Stimulated activated CD4-positive, alpha-beta T cell treated with anti-CD3 and anti-CD28 coated beads, Interleukin-4, amount 100 ng/mL, for 4 hours (primary cell): ENCODE measurements around the gene PIAS1.
A peak's percentile ranks its signal among the peaks of the same experiment; 100 is the strongest.
"Not testable (repeated sequence)": the region's sequence is repeated elsewhere in the genome, so short reads cannot be mapped to it uniquely, and the experiment has no call there.

Source experiments
- DNase-seq, 2 experiments: peaks; one replicate each; pipeline ENCODE4 v3.0.0-alpha.2; 2020

The PIAS1 gene

DNA sequence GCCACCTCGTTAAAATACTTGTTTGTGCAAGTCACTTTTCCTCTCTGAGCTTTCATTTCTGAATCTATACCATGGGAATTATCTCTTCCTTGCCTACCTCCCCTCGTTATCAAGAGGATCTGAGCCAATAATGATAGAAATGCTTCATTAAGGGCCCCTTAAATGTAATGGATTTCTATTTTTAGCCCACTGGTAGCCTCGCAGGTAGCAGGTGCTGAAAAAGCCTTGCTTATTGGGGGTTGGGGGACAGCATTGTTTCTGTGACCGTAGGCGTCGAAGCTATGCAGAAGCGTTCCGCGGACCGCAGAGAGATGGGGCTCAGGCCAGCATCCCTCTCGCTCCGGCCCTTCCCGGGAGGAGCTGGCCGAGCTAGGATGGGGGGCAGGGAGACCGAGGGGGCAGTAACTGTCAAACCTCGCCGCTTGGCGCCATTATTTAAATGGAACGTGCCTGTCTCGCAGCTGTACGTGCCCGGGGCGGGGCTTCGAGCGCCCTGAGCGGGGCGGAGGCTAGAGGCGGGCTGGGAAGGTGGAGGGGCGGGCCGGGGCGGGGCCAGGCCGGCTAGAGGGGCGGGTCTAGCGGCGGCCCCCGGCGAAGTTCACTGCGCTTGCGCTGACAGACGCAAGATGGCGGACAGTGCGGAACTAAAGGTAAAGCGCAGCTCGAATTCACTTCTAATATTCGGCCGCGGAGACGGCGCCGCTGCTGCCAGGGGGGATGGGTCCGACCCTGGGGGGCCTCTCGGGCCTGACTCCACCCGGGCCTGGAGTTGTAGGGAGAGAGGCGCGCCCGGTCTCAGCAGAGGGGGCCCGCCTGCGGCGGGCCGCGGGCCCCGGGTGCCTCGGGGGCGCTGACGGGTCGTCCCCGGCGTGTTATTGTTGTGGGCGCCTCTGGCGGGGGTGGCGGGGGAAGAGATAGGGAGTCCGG lies at the start of gene PIAS1:
PIAS1 (plus strand) TSS at position 615 of the 927 bp plus-strand sequence; CDS start at position 627, 12 bp downstream.
- peak; percentile 94 to 95 for DNase-seq

DNA sequence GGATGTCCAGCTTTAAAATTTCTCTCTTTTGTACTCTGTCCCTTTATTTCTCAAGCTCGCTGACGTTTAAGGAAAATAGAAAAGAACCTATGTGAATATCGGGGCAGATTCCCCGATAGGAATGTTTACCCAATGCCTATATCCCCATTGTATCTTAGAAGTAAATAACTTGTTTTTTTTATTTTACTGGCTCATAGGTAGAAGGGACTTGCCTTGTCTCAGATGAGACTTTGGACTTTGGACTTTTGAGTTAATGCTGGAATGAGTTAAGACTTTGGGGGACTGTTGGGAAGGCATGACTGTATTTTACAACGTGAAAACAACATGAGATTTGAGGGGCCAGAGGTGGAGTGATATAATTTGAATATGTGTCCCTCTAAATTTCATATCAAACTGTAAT lies 46.5 kb upstream of the PIAS1 start:
- DNase-seq, result not testable (repeated sequence)

DNA sequence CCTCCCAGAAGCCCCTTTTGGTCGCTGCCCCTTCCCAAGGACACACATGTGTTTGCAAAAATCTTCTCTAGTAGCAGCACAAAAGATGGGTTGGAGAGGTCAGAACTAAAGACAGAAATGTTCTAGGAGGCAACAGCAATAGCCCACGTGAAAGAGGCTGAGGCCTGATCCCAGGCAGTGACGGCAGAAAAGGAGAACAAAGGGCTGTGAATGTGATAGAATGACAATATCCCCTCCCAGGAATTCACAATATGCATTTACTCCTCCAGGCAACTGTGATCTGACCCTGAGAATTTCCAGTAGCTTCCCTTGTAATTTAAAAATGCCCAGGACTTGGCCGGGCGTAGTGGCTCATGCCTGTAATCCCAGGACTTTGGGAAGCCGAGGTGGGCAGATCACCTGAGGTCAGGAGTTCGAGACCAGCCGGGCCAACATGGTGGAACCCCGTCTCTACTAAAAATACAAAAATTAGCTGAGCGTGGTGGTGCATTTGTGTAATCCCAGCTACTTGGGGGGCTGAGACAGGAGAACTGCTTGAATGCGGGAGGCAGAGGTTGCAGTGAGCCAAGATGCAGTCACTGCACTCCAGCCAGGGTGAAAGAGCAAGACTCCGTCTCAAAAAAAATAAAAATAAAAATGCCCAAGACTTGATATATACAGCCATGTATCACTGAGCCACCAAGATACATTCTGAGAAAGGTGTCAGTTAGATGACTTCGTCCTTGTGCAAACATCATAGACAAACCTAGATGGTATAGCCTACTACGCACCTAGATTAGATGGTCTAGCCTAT lies 43.6 kb upstream of the PIAS1 start:
- DNase-seq, result no peak

DNA sequence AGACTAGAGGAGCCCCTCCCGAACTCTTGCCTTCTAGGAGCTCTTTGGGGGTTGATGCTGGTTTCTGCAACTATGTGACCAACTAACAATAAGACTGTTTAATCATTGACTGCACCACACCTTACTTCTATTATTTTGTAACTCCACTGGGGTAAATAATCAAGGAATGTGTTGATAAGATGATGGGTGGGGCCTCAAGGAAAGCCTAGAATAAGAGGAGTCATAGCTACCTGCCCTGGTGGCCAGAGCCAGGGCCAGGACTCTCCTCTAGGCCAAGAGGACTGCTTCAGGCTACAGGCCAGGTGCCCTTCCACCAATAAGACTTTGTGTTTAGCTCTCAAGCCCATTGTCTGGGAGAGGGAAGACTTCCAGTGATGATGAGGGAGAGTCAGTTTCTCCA lies 41.2 kb upstream of the PIAS1 start:
- DNase-seq, result no peak

DNA sequence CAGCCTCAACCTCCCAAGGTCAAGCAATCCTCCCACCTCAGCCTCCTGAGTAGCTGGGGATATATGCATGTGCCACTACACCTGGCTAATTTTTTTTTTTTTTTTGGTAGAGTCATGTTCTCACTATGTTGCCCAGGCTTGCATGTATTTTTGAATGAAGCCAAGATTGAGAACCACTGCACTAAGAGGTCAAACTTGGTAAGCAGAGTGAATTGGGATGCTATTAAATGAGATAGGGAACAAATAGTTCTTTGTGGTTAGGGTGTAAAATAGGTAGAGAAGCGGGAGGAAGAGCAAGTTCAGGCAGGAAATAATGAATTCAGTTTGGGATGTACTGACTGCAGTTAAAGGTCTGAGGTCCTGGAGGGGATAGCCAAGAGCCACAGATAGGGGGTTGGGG lies 39.9 kb upstream of the PIAS1 start:
- DNase-seq, result no peak

DNA sequence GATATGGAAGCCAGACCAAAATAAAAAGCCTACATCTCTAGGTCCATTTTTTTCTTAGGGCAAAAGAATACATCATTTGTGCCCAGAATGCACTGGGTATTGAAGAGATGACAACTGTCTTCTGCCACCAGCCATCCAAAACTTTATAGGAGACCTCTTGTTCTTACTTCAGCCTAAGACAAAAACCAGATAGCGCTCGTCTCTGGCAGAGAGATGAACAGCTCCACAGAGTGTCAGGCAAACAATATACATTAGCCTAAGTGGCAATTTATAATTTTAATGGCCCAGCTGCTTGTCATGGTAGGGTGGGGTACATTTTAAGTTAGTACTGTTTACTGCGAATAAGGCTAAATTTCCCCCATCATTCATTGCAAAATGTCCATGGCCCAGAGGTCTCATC lies 38.9 kb upstream of the PIAS1 start:
- no peak for DNase-seq

DNA sequence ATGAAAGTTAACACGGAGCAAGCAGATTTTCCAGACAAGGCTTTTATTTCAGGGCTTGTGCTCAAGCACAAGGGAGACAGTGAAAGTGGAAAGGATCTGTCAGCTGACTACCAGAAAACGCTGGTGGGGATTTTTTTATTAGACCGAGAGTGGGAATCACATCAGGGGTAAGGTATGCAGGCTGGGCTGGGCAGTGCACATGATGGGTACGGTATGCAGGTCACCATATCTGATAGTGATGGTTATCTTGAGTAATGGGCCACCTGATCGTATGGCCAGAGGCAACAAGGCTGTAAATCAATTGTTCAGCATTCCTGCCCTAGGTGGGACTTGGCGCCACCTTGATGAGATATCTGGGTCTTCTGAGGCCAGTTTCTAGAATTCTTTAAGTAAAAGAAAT lies 36.9 kb upstream of the PIAS1 start:
- no peak for DNase-seq

DNA sequence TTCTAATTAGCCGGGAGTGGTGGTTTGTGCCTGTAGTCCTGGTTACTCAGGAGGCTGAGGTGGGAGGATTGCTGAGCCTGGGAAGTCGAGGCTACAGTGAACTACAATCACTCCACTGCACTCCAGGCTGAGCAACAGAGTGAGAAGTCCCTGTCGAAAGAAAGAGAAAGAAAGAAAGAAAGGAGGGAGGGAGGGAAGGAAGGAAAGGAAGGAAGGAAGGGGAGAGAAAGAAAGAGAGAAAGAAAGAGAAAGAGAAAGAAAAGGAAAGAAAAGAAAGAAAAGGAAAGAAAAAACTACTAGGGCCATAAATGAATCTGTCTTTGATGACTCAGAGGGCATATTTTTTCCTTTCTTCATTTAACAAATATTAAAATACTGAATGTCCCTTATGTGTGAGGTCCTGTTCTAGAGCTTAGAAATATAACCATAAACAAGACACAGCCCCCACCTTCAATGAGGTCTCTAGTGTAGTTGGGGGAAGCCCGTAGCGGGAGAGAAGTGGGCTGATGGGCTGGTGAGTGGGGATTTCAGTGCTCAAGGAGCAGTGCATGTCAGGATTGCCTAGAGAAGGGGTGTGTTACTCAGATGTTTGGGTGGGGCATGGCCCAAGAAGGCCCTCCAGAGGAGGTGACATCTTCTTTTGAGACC lies 35.2 kb upstream of the PIAS1 start:
- no peak for DNase-seq

DNA sequence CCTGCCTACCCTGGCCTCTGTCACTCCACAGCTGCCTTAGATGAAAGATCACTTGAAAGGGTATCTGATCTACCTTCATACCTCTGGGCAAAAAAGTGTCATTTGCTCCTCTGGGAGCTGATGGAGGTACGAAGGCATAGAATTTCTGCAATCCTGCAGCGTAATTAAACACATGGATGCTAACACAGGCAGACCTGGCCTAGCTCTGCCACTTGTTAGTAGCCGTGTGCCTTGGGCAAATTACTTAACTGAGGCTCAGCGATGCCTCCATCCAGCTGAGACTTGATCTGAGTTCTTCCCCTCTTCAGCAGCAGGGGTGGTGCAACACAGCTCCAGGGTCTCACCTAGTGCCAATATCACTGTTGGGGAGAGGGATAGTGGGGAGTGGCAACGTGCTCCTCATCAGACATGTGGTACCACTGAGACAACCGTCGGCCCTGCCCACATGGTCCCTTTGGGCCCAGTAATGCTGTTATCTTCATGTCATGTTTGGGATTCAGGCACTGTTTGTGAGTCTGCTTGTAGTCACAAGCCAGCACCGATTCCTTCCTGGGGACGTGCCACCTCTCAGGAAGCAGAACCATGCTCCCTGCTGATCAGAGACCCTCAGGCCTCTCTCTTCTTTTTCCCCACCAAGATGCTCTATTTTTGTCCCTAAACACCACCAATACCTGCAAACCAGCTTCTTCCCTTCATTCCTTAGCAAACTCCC lies 34.1 kb upstream of the PIAS1 start:
- DNase-seq, result no peak

DNA sequence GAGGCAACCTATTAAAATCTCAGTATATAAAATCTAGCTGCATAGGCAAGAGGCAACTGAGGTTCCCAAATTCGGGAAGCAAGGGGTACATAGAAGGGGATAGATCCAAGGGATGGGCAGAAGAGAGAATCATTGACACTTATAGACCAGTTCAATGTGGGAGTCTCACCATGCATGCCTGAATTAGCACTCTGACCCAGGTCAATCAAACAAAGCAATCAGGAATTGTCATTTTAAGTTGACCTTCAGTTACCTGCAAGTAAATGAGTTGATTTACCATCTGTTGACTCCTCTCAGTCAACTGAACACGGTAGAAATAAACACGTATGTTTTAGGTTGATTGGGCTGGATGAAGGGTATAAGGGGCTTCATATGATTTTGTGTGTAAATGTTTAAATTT lies 33.4 kb upstream of the PIAS1 start:
- no peak for DNase-seq

DNA sequence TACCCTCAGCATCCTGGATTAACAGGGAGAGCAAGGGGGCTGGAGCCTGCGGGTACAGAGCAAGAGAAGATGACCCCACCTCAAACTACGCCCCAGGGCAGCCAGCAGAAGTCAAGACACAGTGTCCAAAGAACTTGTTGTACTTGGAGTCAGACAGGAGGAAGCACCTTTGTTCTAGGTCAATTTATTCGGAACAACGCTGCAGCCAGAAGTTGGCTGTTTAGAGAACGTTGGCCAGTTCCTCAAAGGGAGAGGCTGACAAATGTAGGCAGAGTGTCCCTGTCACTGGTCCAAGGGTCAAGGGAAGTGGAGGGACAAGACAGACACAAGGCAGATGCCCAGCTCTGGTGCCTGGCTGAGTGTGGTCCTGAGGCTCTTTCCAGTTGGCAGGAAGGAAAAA lies 32.1 kb upstream of the PIAS1 start:
- DNase-seq, result no peak

DNA sequence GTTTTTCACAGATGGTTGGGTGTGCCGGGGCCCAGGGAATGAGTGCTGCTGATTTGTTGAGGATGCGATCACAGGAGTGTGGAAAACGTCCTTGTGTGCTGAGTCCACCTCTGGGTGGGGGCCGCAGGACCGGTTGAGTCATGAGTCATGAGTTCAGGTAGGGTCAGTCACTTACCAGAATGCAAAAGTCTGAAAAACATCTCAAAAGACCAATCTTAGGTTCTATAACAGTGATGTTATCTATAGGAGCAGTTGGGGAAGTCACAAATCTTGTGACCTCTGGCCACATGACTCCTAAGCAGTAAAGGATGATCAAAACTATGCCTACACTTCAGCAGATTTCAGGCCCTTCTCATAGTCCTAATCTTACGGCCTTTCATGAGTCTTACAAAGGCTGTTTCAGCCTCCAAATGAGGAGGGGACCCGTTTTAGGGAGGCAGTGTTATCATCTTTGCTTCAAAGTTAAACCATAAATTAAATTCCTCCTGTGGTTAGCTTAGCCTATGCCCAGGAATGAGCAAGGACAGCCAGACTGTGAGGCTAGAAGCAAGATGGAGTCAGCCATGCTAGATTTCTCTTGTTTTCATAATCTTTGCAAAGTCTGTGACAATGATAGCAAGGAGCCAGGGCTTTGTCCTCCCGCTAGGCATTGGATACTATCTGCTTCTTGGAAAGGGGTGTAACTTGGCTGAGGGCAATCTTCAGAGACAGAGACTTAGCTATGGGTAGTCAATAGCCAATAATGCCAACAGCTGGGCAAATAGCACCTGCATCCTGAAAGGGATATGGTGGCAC lies 30.6 kb upstream of the PIAS1 start:
- DNase-seq, result no peak

DNA sequence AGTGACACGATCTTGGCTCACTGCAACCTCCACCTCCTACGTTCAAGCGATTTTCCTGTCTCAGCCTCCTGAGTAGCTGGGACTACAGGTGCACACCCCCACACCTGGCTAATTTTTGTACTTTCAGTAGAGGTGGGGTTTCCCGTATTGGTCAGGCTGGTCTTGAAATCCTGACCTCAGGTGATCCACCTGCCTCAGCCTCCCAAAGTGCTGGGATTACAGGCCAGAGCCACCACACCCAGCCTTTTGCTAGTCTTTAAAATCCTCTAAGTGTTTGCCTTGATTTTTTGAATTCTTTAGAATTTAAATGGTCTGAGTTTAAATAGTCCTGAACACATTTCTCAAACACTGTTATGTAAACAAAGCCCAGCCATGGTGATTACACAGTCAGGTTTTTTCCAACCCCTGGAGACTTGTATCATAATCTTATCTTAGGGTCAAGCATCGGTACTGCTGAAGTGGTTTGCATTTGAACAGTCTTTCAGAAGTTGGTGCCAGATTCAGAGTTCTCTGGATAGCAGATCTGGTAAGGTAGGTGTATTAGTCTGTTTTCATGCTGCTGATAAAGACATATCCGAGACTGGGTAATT lies 28.2 kb upstream of the PIAS1 start:
- no peak for DNase-seq

DNA sequence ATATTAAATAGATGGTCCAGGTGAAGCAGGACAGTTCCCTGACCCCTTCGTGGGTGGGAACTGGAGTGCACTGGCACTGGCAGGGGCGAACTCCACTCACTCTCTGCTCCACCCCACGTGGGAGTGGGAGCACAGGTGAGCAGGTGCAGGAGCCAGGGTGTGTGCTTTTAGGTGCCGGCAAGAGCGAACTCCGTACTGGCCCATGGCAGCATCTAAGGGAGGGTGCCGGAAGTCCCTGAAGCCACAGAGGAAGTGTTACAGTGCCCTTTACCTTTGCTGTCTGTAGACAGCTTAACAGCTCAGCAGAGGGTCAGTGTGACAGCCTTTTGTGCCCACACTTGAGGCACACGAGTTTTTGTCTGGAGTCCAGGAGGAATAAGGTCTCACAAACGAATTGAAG lies 26.7 kb upstream of the PIAS1 start:
- DNase-seq, result no peak

DNA sequence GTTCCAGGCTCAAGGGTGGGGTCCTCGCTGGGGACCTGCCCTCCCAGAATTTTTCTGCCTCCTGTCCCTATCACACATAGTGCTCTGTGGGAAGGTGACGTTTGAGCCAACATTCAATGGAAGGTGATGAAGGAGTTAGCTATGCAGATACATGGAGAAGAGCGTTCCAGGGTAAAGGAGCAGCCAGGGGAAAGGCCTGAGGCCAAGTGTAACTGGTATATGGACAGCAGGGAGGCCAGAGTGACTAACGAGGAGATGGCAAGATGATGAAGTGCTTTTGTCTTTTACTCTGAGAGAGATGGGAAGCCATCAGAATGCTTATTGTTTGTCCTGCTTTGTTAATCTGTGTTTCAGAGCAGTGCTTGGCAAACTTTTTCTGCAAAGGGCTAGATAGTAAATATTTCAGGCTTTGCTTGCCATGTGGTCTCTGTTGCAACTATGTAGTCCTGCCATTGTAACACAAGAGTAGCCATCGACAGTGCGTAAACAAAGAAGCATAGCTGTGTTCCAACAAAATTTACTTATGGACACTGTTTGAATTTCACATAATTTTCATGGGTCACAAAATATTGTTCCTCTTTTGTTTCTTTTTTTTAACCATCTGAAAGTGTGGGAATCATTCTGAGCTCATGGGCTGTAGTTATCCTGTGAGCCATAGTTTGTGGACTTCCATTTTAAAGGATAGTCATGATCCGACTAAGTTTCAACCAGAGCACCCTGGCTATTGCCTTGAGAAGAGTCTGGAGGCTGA lies 25.8 kb upstream of the PIAS1 start:
- DNase-seq, result no peak

DNA sequence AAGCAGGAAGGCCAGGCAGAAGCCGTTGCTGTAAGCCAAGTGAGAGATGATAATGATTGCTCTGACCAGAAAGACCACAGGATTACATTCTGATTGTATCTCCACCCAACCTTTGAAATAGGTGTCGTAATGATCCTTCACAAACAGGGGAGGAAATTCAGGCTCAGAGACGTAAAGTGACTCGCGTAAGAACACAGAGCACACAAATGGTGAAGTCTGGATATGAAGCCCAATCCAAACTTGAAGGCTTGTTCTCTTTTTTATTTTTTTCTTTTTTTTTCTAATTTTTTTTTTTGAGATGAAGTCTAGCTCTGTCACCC lies 25.3 kb upstream of the PIAS1 start:
- no peak for DNase-seq

DNA sequence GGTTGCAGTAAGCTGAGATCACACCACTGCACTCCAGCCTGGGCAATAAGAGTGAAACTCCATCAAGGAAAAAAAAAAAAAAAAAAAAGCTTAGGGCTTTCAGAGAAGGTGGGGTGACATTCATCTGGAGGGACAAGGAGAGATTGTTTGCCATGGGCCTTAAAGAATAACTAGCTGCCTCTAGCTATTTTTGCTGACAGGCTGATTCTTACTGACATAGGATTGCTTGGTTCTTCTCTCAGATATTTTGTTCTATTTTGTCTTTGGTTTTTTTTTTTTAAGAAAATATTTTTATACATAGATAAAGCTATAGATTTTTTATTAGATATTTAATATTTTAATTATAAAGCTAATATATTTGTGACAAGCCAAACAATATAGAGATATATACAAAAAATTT lies 24.2 kb upstream of the PIAS1 start:
- DNase-seq, result no peak

DNA sequence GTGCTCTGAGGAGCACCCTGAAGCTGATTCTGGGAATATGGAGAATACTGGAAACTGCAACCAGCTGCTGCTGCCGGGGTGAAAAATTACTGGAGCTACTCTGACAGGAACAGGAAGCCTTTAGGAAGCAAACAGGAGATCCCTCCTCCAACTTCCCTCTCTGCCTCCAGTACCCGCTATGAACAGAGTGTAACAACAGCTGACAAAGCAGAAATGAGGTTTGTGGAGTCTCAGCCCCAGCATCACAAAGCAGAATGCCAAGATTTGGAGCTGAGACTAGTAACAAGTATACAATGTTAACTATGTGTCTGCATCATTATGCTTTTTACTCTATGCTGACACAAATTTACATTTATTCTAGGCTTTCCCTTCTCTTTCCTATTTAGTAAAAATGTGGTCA lies 22.7 kb upstream of the PIAS1 start:
- no peak for DNase-seq

DNA sequence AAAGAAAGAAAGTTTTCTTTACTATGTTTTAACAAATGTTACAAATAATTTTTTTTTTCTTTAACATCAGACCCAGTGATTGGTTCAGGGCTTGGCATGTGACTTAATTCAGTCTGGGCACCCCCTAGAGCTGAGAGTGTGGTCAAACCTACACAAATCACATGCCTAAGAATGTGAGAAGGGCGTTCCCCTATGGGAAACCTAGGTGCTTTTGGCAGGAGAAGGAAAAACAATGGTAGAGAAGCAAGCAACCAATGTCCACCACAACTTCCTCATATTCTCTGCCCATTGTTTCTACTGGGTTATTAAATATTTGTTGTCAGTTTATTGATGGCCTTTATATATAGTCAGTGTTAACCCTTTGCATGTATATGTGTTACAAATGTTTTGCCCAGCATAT lies 21.4 kb upstream of the PIAS1 start:
- DNase-seq, result no peak

DNA sequence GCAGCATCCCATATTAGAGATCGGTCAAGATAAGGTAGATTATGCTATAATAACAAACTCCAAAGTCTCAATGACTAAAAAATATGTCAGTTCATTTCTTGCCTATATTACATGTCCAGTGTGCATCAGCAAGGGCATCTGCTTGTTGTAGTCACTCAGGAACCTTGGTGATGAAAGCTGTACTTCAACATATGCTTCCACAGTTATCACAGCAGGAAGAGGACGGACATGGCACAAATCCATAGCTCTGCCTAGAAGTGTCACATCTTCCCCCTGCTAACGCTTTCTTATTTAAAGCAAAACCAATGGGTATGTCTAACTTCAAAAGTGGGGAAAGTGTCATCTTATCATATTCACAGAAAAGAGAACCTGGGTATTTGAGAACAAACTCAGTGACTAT lies 20.0 kb upstream of the PIAS1 start:
- DNase-seq, result no peak

DNA sequence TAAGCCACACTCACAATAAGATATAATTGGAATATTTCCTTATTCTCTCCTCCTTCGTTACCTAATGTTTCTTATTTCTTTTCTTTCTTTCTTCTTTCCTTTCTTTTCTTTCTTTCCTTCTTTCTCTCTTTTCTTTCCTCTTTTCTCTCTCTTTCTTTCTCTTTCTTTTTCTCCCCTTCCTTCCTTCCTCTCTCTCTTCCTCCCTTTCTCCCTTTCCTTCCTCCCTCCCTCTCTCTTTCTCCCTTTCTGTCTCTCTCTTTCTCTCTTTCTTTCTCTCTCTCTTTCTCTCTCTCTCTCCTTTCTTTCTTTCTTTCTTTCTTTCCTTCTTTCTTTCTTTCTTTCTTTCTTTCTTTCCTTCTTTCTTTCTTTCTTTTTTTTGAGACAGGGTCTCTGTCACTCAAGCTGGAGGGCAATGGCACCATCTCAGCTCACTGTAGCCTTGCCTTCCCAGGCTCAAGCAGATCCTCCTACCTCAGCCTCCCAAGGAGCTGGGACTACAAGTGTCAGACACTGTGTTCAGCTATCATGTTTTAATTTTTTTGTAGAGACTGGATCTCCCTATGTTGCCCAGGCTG lies 19.3 kb upstream of the PIAS1 start:
- DNase-seq, result no peak
